GM19397 (cell line): ENCODE results near the gene PSEN1.

Experiments used
- ATAC-seq: cut with Tn5 transposase; IDR thresholded peaks from one replicate; pipeline ENCODE4 v1.9.1; 2021; ENCODE audit warnings: mild to moderate bottlenecking, moderate library complexity; ENCODE audit not compliant: unreplicated experiment

The PSEN1 gene

DNA sequence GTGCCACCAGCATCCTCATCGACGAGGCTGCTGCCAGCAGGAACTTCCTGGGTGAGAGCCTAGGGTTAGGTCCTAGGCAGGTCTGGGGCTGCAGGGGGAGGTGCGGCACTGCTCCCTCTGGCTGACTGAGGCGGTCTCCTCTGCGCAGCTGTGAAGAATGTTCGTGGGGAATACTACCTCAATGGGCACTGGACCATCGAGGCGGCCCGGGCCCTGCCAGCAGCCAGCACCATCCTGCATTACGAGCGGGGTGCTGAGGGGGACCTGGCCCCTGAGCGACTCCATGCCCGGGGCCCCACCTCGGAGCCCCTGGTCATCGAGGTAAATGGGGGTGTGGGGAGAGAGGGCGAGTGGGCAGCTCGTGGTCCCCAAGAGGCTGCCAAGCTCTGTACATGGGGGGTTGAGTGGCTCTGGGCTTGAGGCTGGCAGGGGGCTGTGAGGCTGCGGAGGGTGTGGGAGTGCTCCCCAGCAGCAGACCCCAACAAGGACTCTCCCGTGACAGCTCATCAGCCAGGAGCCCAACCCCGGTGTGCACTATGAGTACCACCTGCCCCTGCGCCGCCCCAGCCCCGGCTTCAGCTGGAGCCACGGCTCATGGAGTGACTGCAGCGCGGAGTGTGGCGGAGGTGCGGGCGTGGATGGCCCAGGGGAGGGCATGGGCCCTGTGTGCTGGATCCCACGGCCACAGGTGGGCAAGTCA lies 115.4 kb downstream of the PSEN1 start:
- ATAC-seq, result no peak

DNA sequence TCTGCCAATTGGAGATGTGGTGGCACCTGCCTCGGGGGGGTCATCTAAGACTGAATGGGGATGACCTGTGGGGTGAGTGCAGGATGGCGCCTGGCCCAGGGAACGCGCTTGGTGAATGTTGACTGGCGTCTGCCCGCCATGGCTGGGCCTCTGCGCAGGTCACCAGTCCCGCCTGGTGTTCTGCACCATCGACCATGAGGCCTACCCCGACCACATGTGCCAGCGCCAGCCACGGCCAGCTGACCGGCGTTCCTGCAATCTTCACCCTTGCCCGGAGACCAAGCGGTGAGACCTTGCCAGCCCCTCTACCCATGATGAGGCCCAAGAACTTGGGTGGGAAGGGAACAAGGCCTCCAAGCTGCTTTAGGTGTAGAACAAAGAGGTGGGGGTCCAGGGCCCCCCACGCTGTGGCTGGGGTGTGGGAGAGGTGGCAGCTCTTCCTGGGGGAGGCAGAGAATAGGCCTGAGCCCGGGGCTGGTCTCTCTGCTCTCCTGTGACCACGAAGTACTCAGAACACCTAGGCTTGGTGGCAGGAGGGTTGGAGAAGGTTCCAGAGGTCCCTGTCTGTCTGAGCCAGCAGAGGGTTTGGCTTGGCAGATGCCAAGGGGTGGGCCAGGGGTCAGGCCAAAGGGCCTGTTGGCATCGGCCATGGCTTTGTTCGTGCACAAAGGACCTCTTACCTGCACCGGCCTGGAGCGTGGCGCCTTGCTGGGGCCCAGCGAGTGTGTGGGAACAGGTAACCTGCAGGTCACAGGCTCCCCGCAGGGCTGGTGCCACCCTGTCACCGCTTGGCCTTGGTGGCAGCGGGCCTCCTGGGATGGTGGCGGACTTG lies 116.4 kb downstream of the PSEN1 start:
- ATAC-seq, result no peak

DNA sequence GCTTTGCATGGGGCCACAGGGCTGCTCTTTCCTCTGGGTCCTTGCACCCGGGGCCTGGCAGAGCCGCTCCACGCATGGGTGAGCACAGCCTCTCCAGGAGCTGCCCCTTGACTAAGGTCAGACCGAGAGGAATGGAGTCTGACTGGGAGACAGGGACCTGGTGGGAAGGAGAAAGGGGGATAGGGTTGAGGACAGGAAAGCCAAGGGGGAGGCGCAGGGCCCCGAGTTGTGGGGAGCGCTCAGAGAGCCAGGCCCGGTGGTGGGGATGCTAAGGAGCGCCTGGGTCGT lies 117.0 kb downstream of the PSEN1 start:
- ATAC-seq, result no peak

DNA sequence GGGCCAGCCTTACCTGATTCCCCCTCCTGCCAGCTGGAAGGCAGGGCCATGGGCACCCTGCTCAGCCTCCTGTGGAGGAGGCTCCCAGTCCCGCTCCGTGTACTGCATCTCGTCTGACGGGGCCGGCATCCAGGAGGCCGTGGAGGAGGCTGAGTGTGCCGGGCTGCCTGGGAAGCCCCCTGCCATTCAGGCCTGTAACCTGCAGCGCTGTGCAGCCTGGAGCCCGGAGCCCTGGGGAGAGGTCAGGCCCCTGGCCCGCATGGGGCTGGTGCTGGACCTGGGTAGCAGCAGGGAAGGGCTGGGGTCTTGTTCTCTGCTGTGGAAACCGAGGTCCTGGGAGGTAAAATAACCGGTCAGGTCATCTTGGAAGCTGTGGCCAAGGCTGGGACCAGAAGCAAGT lies 117.4 kb downstream of the PSEN1 start:
- no peak for ATAC-seq

DNA sequence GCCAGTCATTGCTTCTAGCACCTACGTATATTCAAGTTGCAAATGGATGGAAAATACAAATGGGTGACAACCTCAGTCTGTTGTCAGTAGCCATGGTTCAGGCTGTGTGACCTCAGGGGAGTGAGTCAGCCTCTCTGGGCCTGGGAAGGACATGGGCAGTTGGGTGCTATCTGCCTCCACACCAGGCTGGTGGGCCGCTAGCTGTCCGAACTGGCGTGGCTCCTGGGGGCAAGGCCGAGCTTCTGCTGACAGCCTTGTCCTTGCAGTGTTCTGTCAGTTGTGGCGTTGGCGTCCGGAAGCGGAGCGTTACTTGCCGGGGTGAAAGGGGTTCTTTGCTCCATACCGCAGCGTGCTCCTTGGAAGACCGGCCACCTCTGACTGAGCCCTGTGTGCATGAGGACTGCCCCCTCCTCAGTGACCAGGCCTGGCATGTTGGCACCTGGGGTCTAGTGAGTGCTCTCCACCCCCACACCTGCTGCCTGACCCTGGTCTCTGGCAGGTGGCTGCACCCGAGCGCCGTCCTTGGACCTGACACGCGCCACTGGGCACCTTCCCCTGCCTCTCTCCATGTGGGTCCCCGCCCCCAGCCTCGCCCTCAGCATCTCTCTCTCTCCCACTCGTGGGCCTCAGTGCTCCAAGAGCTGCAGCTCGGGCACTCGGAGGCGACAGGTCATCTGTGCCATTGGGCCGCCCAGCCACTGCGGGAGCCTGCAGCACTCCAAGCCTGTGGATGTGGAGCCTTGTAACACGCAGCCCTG lies 118.1 kb downstream of the PSEN1 start:
- no peak for ATAC-seq

DNA sequence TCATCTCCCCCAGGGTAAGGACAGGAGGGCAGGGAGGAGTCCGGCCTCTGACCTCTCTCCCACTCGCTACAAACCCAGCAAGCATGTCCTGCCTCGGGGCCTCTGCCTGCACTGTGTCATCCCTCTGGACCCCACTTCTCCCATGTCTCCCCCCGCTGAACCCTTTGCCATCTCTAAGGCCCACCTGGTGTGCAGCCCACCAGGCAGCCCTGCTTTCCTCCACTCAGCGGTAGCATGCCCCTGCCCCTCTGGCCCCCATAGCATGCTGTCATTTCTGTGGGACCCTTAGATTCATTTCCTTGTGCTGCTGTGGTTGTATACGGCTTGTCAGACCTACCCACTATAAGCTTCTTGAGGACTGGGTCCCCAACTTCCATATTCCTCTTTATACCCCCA lies 118.7 kb downstream of the PSEN1 start:
- ATAC-seq, result no peak

DNA sequence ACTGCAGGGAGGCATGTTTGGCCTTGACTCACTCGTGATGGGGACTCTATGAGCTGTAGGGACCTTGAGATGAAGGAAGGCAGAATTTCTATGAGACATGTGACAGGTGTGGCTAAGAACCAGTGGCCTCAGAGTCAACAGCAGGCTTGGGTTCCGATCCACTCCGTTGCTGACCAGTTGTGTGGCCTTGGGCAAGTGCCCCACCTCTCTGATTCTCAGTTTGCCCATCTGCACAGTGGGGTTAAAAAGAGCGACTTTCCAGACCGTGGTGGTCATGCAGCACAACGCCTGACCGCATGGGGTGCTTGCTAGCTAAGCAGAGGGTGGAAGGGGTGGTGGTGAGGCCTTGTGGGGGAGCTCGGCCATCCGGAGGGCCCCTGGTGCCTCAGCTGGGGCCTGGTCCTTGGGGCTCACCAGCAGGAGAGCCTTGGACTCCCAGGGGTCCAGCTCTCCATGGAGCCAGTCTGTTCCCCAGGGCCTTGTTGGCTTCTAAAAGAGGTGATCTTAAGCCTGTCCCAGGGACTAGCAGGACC lies 119.5 kb downstream of the PSEN1 start:
- no peak for ATAC-seq

DNA sequence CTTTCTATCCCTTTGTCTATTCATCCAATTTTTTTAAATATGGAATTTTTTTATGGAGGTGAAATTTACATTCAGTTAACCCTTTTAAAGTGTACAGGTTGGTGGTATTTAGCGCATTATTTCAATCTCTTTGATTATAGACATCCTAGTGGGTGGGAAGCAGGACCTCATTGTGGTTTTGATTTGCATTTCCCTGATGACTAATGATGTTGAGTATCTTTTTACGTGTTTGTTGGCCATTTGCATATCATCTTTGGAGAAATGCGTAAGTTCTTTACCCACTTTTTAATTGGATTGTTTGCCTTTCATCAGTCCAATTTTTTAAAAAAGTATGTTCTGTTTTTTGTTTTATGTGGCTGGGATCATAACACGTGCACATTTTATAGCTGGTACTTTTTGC lies 121.8 kb downstream of the PSEN1 start:
- no peak for ATAC-seq

DNA sequence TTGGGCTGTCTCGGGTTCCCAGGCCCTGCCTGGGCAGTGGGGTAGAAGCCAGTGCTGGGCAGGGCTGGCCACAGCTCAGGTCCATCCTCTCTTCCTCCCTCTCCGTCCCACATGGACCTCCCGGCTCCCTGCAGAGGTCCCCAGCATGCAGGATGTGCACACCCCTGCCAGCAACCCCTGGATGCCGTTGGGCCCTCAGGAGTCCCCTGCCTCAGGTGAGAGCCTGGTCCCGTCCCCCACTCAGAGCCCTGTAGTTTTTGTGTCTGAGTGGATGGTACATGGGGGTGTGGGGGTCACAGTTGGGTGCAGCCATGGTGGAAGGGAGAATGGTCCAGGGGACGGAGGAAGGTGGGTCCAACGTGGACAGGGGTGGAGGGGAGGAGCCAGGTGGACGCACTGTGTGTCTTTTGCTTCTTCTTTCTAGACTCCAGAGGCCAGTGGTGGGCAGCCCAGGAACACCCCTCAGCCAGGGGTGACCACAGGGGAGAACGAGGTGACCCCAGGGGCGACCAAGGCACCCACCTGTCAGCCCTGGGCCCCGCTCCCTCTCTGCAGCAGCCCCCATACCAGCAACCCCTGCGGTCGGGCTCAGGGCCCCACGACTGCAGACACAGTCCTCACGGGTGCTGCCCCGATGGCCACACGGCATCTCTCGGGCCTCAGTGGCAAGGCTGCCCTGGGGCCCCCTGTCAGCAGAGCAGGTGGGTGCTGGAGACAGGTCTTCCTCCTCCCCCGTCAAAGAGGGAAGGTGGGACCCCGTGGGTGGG lies 122.7 kb downstream of the PSEN1 start:
- ATAC-seq, result no peak

DNA sequence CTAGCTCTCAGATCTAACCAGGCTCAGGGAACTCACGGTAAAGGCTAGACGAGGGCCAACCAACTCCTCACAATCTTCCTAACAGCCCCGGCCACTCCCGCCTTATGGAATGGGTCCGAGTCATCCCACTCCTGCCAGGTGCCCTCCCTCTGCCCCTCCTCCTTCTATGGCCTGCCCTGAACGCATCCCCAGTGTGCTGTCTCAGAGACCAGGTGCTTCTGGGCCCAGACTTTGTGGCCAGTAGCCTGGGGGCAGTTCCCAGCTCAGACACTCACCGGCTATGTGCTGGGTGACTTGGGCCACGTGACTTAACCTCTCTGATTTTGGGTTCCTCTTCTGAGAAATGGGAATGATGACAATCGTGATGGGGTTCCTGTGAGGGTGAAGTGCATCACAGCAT lies 123.5 kb downstream of the PSEN1 start:
- no peak for ATAC-seq

DNA sequence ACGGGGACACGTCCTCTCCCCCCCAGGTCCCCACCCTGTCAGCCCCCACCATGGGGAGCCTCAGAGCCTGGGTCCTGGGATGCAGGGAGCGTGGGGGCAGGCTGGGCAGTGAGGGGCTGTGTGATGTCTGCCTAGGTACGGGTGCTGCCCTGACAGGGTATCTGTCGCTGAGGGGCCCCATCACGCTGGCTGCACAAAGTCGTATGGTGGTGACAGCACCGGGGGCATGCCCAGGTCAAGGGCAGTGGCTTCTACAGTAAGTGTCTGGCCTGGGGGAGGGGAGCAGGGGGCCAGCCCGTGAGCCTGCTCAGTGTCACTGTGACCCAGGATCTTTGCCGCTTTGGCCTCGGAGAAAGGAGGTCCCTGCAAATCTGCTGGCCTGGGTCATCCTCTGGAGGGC lies 124.3 kb downstream of the PSEN1 start:
- no peak for ATAC-seq

DNA sequence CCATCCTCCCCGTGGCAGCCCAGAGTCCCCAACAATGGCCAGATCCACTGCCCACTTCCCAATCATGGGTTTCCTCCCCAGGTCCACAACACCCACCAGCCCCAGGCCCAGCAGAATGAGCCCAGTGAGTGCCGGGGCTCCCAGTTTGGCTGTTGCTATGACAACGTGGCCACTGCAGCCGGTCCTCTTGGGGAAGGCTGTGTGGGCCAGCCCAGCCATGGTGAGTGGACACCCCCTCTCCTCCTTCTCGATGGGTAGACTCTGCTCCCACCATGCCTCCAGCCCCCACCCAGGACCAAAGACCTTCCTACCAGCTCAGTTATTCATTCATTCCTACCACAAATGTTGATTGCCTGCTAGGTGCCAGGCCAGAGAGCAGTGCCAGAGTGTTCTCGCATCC lies 124.8 kb downstream of the PSEN1 start:
- ATAC-seq, result no peak

DNA sequence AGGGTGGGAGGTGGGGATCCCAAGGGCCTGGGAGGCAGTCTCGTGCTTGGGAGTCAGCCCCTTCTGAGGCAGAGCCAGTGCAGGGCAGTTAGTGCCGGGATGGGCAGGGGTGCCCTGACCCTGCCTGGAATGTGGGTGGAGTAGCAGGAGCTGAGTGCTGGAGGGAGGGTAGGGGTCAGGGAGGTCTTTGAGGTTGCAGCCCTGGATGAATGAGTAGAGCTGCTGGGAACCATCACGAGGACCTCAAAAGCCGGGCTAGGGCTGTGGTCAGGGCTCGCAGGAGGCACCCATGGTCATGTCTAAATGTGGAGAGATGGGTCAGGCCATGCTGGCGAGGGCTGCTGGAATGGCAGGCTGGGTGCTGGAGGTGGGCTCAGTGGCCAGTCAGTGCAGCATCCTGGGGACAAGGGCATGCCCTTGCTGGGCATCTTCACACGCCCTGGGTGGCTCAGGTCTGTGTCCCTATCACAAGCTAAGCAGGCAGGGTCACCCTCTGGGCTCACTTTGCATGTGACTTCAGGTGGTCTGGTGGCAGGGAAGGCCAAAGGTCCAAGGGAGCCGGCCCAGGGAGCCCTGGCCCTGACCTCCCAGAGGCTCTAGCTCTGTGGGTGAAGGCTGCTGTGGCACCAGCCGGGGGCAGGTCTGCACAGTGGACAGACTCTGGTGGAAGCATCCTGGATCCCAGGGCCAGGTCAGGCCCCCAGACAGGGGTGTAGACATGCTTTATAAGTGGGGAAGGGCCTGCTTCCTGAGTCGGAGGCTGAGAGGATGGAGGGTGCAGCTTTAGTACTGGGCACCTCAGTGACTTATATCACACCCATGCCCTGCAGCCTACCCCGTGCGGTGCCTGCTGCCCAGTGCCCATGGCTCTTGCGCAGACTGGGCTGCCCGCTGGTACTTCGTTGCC lies 125.5 kb downstream of the PSEN1 start:
- ATAC-seq, result no peak

DNA sequence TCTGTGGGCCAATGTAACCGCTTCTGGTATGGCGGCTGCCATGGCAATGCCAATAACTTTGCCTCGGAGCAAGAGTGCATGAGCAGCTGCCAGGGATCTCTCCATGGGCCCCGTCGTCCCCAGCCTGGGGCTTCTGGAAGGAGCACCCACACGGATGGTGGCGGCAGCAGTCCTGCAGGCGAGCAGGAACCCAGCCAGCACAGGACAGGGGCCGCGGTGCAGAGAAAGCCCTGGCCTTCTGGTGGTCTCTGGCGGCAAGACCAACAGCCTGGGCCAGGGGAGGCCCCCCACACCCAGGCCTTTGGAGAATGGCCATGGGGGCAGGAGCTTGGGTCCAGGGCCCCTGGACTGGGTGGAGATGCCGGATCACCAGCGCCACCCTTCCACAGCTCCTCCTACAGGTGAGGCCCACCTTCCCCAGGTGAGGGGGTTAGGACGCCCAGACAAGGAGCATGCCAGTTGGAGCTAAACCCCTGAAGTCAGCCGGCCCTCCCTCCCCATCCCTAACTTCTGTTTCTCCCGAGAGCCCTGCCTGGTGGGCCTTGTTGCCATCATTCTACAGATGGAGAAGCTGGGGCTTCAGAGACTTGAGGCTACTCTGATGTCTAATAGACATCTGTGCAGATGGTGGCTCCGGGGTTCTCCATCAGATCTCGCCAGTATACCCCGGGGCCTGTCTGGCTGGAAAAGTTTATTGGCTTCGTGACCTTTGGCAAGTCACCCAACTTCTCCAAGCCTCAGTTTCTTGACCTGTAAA lies 126.3 kb downstream of the PSEN1 start:
- ATAC-seq, result no peak

DNA sequence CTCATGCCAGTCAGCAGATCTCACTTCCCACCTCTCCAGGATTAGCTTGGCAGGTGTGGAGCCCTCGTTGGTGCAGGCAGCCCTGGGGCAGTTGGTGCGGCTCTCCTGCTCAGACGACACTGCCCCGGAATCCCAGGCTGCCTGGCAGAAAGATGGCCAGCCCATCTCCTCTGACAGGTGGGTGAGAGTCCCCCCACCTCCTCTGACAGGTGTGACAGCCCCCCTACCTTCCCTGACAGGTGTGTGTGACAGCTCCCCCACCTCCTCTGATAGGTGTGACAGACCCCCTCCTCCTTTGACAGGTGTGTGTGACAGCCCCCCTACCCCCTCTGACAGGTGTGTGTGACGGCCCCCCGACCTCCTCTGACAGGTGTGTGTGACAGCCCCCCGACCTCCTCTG lies 127.3 kb downstream of the PSEN1 start:
- no peak for ATAC-seq

DNA sequence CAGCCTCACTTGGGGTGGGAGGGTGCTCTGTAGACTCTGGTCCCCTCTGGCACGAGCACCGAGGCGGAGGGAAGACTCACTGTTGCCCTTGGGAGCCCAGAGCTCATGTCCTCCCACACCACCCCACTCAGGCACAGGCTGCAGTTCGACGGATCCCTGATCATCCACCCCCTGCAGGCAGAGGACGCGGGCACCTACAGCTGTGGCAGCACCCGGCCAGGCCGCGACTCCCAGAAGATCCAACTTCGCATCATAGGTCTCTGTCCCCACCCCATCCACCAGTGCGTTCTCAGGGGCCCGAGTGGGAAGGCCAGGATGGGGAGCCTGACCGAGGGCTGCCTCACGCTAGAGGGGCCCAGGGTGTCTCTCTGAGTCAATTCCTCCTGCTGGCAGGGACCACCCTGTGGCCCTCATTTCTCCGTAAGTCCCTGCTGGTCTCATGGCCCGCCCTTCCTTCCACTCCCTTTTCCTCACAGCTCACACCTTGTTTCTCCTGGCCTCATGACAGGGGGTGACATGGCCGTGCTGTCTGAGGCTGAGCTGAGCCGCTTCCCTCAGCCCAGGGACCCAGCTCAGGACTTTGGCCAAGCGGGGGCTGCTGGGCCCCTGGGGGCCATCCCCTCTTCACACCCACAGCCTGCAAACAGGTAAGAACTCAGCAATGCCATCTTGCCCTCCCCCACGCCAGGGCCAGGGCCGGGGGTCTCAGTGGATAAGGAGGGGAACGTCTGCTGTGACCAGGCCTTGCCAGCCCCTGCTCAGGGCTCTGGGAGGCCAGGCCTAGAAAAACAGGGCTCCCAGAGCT lies 128.0 kb downstream of the PSEN1 start:
- no peak for ATAC-seq

DNA sequence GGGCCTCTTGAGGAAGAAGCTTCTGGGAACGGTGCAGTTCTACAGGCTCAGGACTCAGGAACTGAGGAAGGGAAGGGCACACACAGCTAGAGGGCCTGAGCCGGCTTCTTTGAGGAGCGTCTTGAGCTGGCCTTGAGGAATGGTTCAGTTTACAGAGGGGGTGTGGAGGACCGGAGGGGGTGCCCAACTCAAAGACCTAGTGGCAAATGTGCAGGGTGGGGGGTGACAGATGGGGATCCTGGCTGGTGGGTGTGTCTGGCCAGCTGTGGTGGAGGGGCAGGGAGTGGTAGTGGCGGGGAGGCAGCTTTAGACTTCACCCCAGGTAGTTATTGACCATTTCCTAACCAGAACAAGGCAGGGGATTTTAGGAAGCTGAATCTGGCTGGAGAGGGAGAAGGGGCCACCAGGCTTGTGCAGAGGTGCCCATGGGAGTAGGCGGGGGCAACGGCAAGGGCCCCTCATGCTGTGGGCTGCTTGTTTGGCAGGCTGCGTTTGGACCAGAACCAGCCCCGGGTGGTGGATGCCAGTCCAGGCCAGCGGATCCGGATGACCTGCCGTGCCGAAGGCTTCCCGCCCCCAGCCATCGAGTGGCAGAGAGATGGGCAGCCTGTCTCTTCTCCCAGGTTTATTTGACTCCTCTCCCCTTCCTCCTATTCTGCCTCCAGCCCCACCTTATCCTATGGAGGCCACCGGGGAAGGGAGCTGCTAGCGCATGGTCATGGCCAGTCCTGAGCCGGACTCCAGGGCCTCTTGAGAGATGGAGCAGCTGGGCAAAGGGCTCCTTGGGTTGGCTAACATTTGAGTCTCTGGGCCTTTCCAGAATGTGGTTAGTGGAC lies 128.8 kb downstream of the PSEN1 start:
- no peak for ATAC-seq

DNA sequence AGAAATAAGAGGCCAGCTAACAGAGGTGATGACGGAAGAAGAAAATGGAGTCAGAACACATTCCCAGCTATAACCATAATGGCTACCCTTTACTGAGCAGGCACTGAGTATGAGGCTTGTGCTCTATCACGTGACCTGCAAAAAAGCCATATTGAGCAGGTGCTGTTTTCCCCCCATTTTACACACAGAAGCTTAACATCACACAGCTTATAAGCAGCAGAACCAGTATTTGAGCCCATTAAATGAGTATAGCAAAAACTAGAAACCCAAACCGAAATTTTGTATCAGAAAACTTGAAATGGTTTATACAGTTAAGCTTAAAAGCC lies 129.4 kb downstream of the PSEN1 start:
- no peak for ATAC-seq
